HG03064 (cell line): ENCODE results near the gene PHACTR1.
"Not testable (repeated sequence)": the region's sequence is repeated elsewhere in the genome, so short reads cannot be mapped to it uniquely, and the experiment has no call there.

Source experiments
- ATAC-seq: cut with Tn5 transposase; IDR thresholded peaks from one replicate; pipeline ENCODE4 v1.9.1; 2021; ENCODE audit warnings: low read depth; ENCODE audit not compliant: unreplicated experiment

PHACTR1 gene

DNA sequence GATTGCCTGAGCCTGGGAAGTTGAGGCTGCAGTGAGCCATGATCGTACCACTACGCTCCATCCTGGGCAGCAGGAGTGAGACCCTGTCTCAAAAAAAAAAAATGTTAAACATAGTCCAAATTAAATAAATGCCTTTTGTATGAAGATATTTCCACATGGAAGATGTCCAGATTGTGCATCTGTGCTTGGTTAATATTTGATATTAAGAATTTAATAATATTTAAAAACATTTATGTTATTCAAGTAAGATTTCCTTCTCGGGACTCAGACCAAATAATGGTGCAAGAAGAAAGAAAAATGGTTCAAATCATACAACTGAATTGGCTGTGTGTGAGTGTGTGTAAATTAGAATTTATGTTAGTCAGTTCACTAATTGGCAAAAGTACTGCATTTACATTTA, 409.3 kb downstream of the PHACTR1 start:
- no peak for ATAC-seq

DNA sequence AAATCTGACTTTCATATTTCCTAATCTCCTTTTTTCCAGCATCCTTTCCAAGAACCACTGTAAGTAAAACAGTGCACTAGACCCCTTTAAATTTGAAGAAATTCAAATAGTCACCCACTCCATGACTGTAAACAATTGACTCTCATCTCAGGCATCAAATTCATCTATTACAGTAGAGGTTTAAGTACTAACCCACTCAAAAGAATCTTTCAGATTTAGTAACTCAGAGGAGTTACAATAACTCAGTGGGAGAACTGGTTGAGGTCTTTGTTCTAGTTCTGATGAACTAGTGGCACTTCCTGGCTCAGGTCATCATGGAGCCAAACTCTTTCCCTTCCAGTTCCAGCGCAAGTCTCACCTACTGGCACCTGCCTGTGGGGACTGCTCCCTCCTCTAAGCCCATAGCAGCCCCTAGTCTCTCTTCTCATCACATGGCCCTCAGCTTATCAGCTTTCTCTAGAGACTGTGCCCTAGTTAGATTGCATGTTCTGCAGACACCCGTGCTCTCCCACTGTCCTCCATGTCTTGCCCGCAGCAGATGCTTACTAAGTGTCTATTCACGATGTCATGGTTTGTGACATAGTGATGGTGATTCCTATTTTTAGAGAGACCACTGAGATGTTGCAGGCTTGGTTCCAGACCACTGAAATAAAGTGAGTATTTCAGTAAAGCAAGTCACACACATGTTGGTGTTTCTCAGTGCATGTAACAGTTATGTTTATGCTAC, 415.5 kb downstream of the PHACTR1 start:
- ATAC-seq = no peak

DNA sequence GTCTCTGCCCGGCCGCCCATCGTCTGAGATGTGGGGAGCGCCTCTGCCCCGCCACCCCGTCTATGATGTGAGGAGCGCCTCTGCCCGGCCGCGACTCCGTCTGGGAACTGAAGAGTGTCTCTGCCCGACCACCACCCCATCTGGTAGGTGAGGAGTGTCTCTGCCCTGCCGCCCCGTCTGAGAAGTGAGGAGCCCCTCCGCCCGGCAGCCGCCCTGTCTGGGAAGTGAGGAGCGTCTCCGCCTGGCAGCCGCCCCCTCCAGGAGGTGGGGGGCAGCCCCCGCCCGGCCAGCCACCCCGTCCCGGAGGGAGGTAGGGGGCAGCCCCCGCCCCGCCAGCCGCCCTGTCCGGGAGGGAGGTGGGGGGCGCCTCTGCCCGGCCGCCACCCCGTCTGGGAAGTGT, 417.3 kb downstream of the PHACTR1 start:
- ATAC-seq = not testable (repeated sequence)

DNA sequence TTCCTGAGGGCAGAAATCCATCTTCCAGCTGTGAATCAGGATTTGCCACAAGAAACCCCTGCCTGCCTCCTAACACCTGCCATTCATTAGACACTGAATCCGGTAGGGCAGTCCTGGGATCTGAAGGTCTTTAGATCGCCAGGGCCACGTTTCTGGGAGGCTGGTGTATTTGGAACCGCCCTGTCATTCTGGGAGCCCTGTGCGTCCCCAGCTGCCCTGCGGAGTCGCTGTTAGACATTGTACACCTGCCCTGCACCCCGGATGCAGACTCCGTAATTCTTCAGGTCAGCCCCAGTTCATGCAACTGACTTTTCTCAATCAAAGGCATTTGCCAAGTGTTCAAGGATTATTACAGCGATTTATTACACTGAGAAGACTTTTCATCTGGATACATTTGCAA, 418.6 kb downstream of the PHACTR1 start:
- ATAC-seq = no peak

DNA sequence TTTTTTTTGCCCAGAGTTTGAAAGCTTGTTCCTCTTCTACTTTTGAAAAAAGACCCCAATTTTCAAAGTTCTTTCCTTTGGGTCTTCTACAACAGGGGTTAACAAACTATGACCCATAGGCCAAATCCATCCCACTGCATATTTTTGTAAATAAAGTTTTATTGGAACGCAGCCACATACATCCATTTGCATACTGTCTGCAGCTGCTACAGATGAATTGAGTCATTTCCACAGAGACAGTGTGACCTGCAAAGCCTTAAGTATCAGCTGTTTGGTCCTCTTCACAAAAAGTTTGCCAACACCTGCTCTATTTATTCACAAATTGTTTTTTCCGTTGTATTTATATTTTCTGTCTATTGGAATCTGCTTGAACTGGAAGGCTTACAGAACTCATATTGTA, 422.6 kb downstream of the PHACTR1 start:
- no peak for ATAC-seq

DNA sequence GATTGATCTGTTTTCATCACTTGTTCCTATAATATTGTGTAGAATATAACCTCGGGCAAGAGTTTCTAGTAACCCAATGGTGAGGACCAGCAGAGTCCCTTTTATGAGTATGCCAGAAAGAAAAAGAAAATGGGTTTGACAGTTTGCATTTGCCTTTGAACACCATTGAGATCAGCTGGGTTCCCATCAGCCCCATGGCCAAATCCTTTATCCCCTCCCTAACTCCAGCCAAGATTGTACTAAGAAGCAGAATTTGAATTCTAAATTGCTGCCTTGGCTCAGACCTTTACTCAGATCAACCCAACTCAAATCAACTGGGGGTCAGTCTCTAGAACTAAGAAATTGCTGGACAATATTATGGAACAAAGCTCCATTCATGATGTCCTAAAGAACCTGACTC, 424.4 kb downstream of the PHACTR1 start:
- no peak for ATAC-seq

DNA sequence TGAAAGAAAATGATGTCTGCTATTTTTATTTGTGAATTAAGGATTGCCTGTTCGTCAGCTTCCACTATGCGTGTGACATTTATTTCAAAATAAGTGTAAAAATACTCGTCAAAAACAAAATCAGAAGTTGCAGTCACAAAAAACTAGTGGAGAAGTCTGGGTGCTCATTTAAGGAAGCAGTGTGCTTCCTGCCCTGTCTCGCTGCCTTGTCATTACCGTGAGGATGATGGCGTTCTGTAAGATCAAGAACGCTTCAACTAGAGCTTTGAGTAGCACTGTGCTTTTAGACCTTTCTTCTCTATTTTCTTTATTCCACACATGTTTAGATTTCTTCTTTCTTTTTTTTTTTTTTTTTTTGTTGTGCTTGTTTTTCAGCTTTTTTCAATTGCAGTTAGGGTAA, 424.8 kb downstream of the PHACTR1 start:
- no peak for ATAC-seq

DNA sequence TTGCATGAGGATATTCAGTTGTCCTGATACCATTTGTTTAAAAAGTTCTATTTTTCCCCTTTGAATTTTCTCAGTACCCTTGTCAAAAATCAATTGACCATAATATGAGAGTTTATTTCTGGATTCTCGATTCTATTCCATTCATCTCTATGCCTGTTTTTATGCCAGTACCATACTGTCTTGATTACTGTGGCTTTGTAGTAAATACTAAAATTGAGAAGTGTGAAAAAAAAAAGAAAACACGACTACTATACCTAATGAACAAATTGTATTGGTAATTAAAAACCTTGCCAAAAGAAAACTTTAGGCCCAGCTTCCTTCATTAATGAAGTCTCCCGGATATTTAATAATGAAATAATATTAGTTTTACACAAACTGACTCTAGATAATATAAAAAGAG, 426.0 kb downstream of the PHACTR1 start:
- no peak for ATAC-seq

DNA sequence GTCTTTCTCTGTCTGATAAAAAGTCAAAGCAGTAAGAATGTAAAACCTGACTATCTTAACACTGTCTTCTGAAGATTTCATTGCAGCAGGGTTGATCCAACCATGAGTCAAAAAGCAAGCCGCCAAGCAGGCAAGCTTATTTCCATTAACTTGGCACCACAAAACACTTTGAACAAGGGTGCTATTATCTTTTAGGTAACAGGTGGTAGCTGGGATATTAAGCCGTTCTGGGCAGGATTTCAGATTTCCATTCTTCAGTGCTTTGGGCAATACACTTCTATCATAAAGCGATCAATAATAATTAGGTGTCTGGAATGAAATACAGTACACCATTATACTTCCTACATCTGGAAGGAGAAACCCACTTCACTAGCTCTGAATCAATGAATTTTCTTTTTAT, 429.9 kb downstream of the PHACTR1 start:
- no peak for ATAC-seq

DNA sequence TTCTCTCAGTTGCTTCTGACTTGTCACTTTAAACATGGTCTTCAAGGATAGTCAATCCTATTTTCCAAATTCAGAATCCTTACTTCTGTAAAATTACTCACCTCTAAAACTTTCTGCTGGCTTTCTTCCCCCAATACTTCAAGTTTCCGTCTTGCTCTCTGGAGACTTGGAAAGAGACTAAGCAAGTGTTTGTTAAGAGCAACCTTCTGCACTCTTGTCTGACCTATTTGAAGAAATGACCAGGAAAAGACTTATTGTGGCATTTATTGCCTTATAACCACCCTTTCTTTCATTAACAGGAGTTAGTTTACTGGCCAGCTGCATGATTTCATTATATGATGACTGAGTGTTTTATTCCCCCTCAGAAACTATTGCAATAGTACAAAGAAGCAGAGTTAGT, 430.8 kb downstream of the PHACTR1 start:
- no peak for ATAC-seq

DNA sequence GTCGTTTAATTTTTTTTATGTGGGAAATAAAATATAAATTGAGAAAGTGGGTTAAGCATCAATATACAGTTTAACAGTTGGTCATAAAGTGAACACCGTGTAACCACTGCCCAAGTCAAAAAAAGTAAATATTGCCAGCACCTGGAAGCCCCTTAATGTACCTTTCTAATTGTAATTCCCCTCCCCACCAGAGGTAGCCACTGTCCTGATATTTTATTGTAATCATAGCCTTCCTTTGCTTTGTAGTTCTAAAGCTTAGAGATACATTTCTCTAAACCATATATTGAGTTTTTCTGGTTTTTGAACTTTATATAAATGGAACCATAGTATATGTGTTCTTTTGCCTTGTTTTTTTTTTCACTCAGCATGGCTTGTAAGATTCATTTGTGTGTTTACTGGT, 431.2 kb downstream of the PHACTR1 start:
- no peak for ATAC-seq

DNA sequence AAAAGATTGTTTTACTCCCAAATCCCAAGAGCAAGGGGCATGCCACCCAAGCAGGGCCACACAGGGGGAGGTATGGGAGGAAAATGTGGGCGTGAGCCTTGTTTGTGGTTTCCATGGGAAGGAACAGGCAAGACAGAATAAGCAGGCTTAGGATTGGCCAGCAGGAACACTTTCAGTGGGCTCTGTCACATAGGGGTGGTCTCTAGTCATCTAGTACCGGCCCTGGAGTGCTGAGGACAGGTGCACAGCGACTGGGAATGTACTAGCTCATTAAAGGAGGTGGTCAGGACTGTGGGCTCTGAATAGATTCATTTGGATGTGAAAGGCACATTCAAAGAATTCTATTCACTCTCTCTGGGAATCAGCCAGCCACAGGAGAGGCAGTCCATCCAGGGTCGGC, 436.2 kb downstream of the PHACTR1 start:
- ATAC-seq = no peak

DNA sequence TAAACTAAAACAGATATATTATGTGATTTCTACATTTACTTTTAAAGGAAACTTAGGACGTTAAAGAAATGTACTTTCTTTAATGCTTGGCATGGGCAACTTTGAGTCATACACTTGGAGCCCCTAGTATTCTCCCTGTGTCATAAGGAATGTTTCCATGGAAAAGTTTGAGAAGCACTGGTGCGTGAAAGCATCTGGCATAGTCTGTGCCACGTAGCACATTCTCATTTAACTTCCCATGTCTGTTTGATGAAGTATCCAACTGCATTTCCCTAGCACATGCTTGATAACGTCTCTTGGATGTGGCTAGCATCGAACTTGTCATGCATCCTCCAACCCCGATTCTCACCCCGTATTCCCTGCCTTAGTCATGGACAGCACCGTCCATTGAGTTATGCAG, 439.8 kb downstream of the PHACTR1 start:
- ATAC-seq = no peak

DNA sequence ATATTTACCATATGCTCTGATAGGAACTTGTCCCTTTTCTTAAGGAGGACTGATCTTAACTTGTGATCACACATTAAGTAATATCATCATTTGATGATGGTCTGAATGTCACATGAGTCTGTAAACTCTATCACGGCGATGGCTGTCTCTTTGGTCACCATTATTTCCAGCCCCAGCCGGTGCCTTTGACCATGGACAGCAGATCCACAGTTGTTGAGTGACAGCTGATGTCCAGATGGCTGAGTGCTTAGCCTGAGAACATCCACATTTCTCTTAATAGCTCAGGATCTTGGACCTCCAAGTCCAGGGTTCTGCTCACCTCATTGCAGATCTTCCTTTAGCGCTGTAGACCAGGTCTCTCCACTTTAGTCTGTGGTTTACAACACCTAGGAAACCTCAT, 440.7 kb downstream of the PHACTR1 start:
- no peak for ATAC-seq

DNA sequence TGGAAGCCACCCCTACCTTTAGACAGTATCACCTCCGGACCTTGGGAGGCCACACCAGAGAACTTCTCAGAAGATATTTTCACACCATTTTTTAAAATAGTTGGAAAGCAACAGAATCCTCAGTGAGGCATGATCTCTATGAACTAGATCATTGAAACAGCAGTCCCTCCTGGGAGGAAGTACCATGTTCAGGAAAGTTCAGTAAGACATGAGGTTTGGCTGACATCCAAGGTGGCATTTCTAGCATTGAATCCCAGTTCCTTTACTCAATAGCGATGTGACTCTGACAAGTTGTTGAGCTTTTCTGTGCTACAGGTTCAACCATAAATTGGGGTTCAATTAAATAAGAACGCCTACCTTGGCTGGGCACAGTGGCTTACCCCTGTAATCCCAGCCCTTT, 442.7 kb downstream of the PHACTR1 start:
- ATAC-seq = no peak

DNA sequence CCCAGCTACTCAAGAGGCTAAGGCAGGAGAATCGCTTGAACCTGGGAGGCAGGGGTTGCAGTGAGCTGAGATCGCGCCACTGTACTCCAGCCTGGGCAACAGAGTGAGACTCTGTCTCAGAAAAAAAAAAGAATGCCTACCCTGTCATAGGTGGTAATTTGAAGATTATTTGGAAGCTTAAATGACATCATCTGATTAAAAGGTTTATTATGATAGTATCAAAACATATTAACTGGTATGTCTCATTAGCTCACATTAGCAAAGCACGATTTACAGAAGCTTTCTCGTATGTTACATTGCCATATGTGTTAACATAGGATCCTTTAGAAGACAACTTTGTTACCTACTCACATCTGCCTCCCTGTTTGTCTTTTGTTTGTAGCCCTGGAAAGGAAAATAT, 443.3 kb downstream of the PHACTR1 start:
- not testable (repeated sequence) for ATAC-seq

DNA sequence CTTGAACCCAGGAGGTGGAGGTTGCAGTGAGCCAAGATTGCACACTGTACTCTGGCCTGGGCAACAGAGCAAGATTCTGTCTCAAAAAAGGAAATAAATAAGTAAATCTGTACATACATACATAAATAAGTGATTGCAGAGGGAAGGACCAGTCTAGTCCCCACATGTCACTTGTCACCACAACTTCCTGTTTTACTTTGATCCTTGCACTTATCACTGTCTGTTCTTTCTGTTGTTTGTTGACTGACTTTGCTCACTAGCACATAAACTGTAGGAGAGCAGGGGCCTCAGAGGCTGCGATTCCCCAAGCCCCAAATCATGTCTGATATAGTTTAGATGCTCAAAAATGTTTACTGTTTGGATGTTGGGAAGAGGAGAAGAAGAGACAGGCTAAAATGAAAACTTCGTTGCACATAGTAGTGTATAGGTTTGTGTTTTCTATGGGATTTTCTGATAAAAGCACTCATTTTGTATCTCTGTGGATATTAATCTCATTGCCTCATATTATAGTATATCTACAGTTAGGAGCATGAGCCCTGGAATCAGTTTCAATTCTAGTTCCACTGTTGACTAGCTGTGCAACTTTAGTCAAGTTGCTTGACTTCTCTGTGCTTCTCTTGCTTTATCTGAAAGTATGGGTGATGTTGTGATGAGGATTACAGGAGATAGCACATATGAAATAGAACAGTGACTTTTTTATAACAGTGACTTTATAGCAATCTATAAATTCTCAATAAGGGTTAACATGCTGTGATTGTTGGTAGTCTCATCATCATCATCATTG, 446.8 kb downstream of the PHACTR1 start:
- ATAC-seq = no peak

DNA sequence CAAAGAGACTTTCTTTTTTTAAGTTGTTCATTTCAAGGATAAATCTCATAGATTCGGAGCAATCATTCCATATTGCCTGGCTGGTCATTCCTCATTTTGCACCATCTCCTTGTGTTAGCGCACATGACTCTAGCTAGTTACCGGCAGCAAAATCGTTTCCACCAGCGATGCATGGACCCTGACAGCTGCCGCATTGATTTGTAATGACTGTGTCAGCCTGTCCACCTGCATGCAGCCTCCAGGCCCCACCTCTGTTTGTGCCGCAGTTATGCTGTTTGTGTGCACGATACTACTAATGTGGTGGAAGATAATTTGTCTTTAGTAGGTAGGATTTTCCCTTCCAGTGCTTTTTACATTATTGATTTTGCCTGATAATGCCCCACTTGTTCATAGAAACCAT, 447.7 kb downstream of the PHACTR1 start:
- no peak for ATAC-seq

DNA sequence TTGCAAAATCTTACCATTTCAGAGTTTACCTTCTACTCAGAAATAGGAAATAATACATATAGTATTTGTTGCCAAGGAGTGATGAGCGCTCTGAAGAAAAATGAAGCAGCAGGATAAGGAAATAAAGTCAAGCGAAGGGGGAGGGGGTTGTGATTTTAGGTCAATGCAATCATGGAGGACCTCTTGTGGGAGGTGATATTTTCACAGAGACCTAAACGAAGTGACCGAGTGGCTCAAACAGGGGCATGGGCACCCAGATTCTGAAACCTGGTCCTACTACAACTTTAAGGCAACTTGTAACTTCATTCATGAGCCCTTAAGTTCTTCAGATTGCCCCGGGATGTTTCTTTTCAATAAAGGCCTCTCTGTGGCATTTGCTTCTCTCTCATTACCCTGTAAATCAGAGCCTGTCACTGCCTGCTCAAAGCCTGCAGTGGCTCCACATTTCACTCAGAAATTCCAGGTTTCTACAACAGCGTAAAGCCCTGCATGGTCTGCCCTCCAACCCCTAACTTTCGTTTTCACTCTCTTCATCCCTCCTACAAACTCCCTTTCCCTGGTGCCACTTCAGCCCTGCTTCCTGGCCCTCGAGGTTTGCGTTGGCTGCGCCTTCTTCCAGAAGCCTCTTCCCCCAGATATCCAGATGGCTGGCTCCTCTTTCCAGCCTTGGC, 449.1 kb downstream of the PHACTR1 start:
- ATAC-seq = no peak

DNA sequence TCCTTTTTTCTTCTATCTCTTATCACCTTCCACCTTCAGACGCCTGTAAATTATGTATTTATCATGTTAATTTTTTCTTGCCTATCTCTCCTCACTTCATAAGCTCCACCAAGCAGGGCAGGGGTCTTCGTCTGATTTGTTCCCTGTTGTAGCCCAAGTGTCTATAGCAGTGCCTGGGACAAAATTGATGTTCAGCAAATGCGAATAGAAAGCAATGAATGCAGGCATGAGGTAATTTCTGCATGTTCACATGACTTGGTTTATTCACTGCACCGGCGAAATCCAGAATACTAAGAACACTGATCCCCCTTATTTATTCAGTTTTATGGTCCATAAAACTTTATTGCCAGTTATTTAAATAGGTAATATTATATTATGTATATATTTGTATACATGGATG, 449.7 kb downstream of the PHACTR1 start:
- no peak for ATAC-seq

DNA sequence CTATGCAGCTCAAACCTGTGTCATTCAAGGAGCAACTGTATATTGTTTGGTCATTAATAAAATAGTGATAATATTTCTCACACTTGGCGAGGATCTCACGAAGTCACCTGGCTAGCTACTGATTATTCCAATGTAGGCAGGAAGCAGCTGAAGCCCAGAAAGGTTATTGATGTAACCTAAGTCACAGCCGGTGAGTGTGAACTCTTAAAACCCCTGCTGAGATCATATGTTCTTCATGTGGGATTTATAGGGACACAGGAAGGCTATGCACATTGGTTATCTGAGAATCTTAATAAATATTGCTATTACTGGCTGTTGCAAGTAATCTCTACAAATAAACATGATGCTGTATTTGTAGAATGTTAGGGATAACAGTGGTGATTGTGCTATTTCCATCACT, 450.3 kb downstream of the PHACTR1 start:
- no peak for ATAC-seq

DNA sequence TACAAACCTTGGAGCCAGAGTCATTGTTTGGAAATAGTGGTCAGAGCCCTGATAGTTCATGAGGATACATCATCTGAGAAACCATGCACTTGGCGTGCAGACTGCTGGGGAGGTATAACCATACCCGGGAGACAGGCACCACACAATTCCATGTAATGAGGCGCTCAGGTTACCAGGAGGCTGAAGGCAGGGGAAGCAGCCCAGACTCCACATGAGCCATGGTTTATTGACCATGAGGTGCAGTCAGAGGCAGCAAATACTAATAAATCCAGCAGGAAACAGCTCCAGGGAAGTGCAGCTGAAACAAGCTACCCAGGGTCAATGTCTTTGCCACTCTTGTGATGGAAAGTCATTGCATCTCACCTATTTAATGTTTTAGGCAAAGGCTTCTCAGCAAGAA, 455.7 kb downstream of the PHACTR1 start:
- no peak for ATAC-seq
